ENCODE data around the gene C18orf54. TPM values are rescaled to one million over a fixed set of nuclear protein-coding genes. Genes with fewer than 3 reads are reported as not detected.
"Not testable (repeated sequence)": the region's sequence is repeated elsewhere in the genome, so short reads cannot be mapped to it uniquely, and the experiment has no call there.

The C18orf54 gene
- total and polyA plus RNA-seq, 2 experiments from 2014 or later = 2.8 to 3.5 TPM

DNA sequence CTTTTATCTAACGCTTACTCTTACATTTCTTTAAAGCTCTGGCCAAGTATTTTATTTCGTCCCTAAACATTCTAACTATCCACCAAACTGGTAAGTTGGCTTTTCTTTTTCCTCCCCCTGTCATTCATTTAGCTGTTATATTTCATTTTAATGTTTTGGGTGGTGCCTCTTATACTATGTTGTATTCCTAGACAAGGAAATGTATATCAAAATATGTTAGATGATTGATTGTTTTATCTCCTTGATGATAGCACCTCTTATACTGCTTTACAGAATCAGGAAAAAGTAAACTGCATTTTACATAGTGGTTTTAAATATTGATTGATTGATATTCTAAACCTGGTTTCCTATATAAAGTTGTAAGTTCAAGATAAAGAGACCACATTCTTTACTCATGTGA lies 23.9 kb downstream of the C18orf54 start:
- TF ChIP-seq EZH2 (IDR thresholded peaks at IDR 0.05; ENCODE audit: insufficient read depth, poor library complexity, severe bottlenecking) = no peak
- no peak for TF ChIP-seq EZH2phosphoT487 (IDR thresholded peaks at IDR 0.05; ENCODE audit: insufficient read depth, low read depth)
- H3K9ac ChIP-seq = no peak overlapping the region
- in situ Hi-C loops (cut with MboI) = no loop called here
- no peaks in the 10 kb centered on the region for H4K20me1 ChIP-seq (ENCODE audit: insufficient read depth)
- no peaks in the 10 kb centered on the region for H3K27me3 ChIP-seq (replicated peaks; ENCODE audit: insufficient read depth)
- no peaks in the 10 kb centered on the region for H3K9me2 ChIP-seq (ENCODE audit: insufficient read depth)
- DNase-seq = no peak
- H3K4me2 ChIP-seq (ENCODE audit: unreplicated experiment) = no peak overlapping the region
- H3F3A ChIP-seq (ENCODE audit: insufficient read depth) = no peaks in the 10 kb centered on the region
- H3K4me3 ChIP-seq = no peak overlapping the region
- 48 to 50% methylated on average over 2 of the region's 2 CpGs for WGBS, 2 experiments (ENCODE audit: low coverage in 1 of 2, low lambda C conversion rate in 2 of 2, missing lambda C conversion rate in 2 of 2)
- H3K4me1 ChIP-seq (ENCODE audit: insufficient read depth) = no peaks in the 10 kb centered on the region
- H3K9me3 ChIP-seq (ENCODE audit: low read depth) = no peaks in the 10 kb centered on the region
- H3K79me2 ChIP-seq (ENCODE audit: insufficient read depth) = no peaks in the 10 kb centered on the region
- no peak overlapping the region for H3K27ac ChIP-seq
- no peak overlapping the region for H2AFZ ChIP-seq
- no peaks in the 10 kb centered on the region for H3K36me3 ChIP-seq (ENCODE audit: low read depth)

DNA sequence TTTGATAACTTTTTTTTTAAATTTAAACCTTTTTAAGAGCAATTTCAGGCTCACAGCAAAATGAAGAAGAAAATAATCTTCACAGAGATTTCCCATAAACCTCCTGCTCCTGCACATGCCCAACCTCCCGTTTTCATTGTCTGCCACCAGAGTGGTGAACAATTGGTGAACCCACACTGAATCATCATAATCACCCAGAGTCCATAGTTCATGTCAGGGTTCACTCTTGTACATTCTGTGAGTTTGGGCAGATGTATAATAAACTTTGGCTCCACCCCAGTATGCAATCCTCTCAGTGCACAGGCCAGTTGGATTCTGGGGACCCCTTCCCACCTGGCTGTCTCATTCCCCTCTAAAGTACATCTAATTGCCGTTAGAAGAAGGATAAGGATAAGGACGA lies 24.4 kb downstream of the C18orf54 start:
- no peaks in the 10 kb centered on the region for H3K27me3 ChIP-seq (replicated peaks; ENCODE audit: insufficient read depth)
- 88 to 93% methylated on average over 3 of the region's 3 CpGs for WGBS, 2 experiments (ENCODE audit: low coverage in 1 of 2, low lambda C conversion rate in 2 of 2, missing lambda C conversion rate in 2 of 2)
- H3K79me2 ChIP-seq (ENCODE audit: insufficient read depth) = no peaks in the 10 kb centered on the region
- no peak overlapping the region for H2AFZ ChIP-seq
- no peaks in the 10 kb centered on the region for H3F3A ChIP-seq (ENCODE audit: insufficient read depth)
- no peaks in the 10 kb centered on the region for H3K9me2 ChIP-seq (ENCODE audit: insufficient read depth)
- in situ Hi-C loops (cut with MboI) = no loop called here
- no peak overlapping the region for H3K9ac ChIP-seq
- H3K4me3 ChIP-seq = no peak overlapping the region
- no peaks in the 10 kb centered on the region for H3K9me3 ChIP-seq (ENCODE audit: low read depth)
- H3K27ac ChIP-seq = no peak overlapping the region
- H3K36me3 ChIP-seq (ENCODE audit: low read depth) = no peaks in the 10 kb centered on the region
- TF ChIP-seq EZH2 (IDR thresholded peaks at IDR 0.05; ENCODE audit: insufficient read depth, poor library complexity, severe bottlenecking) (no peak), EZH2phosphoT487 (IDR thresholded peaks at IDR 0.05; ENCODE audit: insufficient read depth, low read depth) (no peak)
- no peak overlapping the region for H3K4me2 ChIP-seq (ENCODE audit: unreplicated experiment)
- no peaks in the 10 kb centered on the region for H3K4me1 ChIP-seq (ENCODE audit: insufficient read depth)
- no peaks in the 10 kb centered on the region for H4K20me1 ChIP-seq (ENCODE audit: insufficient read depth)
- DNase-seq = no peak

DNA sequence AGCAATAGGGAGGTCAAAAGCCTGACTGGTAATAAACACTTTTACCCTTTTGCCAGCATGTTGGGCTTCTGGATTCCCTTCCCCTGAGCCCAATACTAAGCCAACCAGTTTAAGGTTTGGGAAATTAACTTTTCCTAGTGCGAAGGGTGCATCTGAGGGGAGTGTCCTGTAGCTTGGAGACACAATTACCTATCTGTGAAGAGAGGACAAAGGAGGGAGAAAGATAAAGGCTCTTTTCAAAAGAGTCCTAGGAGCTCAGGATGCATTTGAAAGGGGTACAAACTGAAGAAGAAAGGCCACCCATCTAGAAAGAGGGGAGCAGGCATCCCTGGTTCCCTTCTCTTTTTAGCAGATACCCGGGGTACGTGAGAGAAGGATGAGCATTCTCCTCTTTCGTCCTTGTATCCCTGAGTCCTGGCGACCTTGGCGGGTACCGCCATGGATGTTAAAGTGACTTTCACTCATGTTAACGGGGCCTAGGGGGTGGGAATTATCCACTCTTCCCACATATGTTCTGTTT lies 25.1 kb downstream of the C18orf54 start:
- H3K9me3 ChIP-seq (ENCODE audit: low read depth) = no peaks in the 10 kb centered on the region
- in situ Hi-C loops (cut with MboI) = no loop called here
- no peaks in the 10 kb centered on the region for H3K9me2 ChIP-seq (ENCODE audit: insufficient read depth)
- no peaks in the 10 kb centered on the region for H3K36me3 ChIP-seq (ENCODE audit: low read depth)
- no peak overlapping the region for H3K9ac ChIP-seq
- H4K20me1 ChIP-seq (ENCODE audit: insufficient read depth) = no peaks in the 10 kb centered on the region
- H3K27ac ChIP-seq = no peak overlapping the region
- no peak overlapping the region for H2AFZ ChIP-seq
- no peaks in the 10 kb centered on the region for H3K79me2 ChIP-seq (ENCODE audit: insufficient read depth)
- no peak overlapping the region for H3K4me2 ChIP-seq (ENCODE audit: unreplicated experiment)
- no peaks in the 10 kb centered on the region for H3K27me3 ChIP-seq (replicated peaks; ENCODE audit: insufficient read depth)
- no peaks in the 10 kb centered on the region for H3K4me1 ChIP-seq (ENCODE audit: insufficient read depth)
- no peaks in the 10 kb centered on the region for H3F3A ChIP-seq (ENCODE audit: insufficient read depth)
- TF ChIP-seq EZH2 (IDR thresholded peaks at IDR 0.05; ENCODE audit: insufficient read depth, poor library complexity, severe bottlenecking) (no peak), EZH2phosphoT487 (IDR thresholded peaks at IDR 0.05; ENCODE audit: insufficient read depth, low read depth) (no peak)
- no peak for DNase-seq
- 97 to 98% methylated on average over 8 of the region's 8 CpGs for WGBS, 2 experiments (ENCODE audit: low coverage in 1 of 2, low lambda C conversion rate in 2 of 2, missing lambda C conversion rate in 2 of 2)
- no peak overlapping the region for H3K4me3 ChIP-seq

DNA sequence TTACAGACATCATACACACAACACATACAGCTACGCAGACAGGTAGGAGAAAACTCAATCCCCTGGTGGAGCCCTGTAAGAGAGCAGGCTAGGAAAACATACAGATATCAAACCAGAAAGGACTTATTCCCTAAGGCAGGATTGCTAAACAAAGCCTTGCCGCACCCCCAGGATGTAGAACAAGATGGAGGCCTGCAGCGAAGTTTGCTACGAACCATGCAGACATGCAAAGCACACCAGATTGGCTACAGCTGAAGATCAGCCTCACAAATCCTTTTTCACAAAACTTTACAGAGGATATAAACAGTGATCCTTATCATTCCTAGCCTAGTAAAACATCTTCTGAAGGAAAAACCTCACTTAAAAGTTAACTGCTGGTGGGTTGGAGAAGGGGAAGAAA lies 28.3 kb downstream of the C18orf54 start:
- H3K9ac ChIP-seq = no peak overlapping the region
- no peak for DNase-seq
- no peak overlapping the region for H3K4me3 ChIP-seq
- H4K20me1 ChIP-seq (ENCODE audit: insufficient read depth) = no peaks in the 10 kb centered on the region
- no peaks in the 10 kb centered on the region for H3K9me3 ChIP-seq (ENCODE audit: low read depth)
- H3K27me3 ChIP-seq (replicated peaks; ENCODE audit: insufficient read depth) = no peaks in the 10 kb centered on the region
- H3K9me2 ChIP-seq (ENCODE audit: insufficient read depth) = no peaks in the 10 kb centered on the region
- no peak for TF ChIP-seq EZH2phosphoT487 (IDR thresholded peaks at IDR 0.05; ENCODE audit: insufficient read depth, low read depth)
- no peak for TF ChIP-seq EZH2 (IDR thresholded peaks at IDR 0.05; ENCODE audit: insufficient read depth, poor library complexity, severe bottlenecking)
- H3K27ac ChIP-seq = no peak overlapping the region
- H3K36me3 ChIP-seq (ENCODE audit: low read depth) = no peaks in the 10 kb centered on the region
- in situ Hi-C loops (cut with MboI) = no loop called here
- no peaks in the 10 kb centered on the region for H3F3A ChIP-seq (ENCODE audit: insufficient read depth)
- 73 to 83% methylated on average over 4 of the region's 4 CpGs for WGBS, 2 experiments (ENCODE audit: low coverage in 1 of 2, low lambda C conversion rate in 2 of 2, missing lambda C conversion rate in 2 of 2)
- H2AFZ ChIP-seq = no peak overlapping the region
- H3K4me2 ChIP-seq (ENCODE audit: unreplicated experiment) = no peak overlapping the region
- 0 out of 2 replicates have a peak, but pooled peaks cover 4% of the 10 kb centered on the region for H3K4me1 ChIP-seq (ENCODE audit: insufficient read depth)
- no peaks in the 10 kb centered on the region for H3K79me2 ChIP-seq (ENCODE audit: insufficient read depth)

DNA sequence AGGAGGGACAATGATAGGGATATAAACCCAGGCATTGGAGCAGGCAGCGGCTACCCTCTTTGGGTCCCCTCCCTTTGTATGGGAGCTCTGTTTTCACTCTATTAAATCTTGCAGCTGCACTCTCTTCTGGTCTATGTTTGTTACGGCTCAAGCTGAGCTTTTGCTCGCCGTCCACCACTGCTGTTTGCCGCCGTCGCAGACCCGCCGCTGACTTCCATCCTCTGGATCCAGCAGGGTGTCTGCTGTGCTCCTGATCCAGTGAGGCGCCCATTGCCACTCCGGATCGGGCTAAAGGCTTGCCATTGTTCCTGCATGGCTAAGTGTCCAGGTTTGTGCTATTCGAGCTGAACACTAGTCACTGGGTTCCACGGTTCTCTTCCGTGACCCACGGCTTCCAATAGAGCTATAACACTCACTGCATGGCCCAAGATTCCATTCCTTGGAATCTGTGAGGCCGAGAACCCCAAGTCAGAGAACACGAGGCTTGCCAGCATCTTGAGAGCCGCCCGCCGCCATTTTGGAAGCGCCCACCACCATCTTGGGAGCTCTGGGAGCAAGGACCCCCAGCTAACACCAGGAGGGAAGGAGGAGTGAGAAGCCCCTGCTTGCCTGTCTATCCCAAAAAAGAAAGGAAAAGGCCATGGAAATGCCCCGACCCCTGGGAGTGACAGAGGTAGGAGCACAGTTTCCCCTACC lies 29.2 kb downstream of the C18orf54 start:
- 94 to 97% methylated on average over 23 of the region's 23 CpGs for WGBS, 2 experiments (ENCODE audit: low coverage in 1 of 2, low lambda C conversion rate in 2 of 2, missing lambda C conversion rate in 2 of 2)
- H3K4me1 ChIP-seq (ENCODE audit: insufficient read depth); H3K36me3 ChIP-seq (ENCODE audit: low read depth); H3K9me3 ChIP-seq (ENCODE audit: low read depth); H3K4me3 ChIP-seq; in situ Hi-C loops (cut with MboI); H3K27me3 ChIP-seq (replicated peaks; ENCODE audit: insufficient read depth); H3K9me2 ChIP-seq (ENCODE audit: insufficient read depth); H2AFZ ChIP-seq; H3K9ac ChIP-seq; H3K27ac ChIP-seq; H3F3A ChIP-seq (ENCODE audit: insufficient read depth); H3K79me2 ChIP-seq (ENCODE audit: insufficient read depth); H4K20me1 ChIP-seq (ENCODE audit: insufficient read depth); DNase-seq; H3K4me2 ChIP-seq (ENCODE audit: unreplicated experiment): not testable (repeated sequence)

Measured in GM23248 (cell line).